ENCODE results near the gene ATP6V1G1. TPM values are rescaled to one million over a fixed set of nuclear protein-coding genes. Genes with fewer than 3 reads are reported as not detected.

ATP6V1G1 gene
- total RNA-seq, 4 donors from 2014 or later, result 151 to 210 (median 185) TPM

- H3K27me3 ChIP-seq, result no peaks in the 10 kb centered on the region
- TF ChIP-seq CTCF (IDR thresholded peaks at IDR 0.05), result no peak
- no peak for TF ChIP-seq POLR2A (IDR thresholded peaks at IDR 0.05)
- no peaks in the 10 kb centered on the region for H3K4me1 ChIP-seq
- no peaks in the 10 kb centered on the region for H3K9me3 ChIP-seq
- H3K4me3 ChIP-seq, result no peak overlapping the region
- H3K36me3 ChIP-seq, result peaks cover 0 to 97% (median 5%) of the 10 kb centered on the region in 3 donors
- WGBS, 2 donors, result 62 to 77% methylated on average over 3 of the region's 8 CpGs
- DNase-seq, result no peak
- no peak overlapping the region for H3K27ac ChIP-seq
- intact Hi-C loops (cut with DNase I), result no loop called here
Observed at GRCh38 chr9:114643001-114643400, 55.4 kb downstream of the ATP6V1G1 start.

- peaks cover 0 to 95% (median 5%) of the 10 kb centered on the region in 3 donors for H3K36me3 ChIP-seq
- no peaks in the 10 kb centered on the region for H3K4me1 ChIP-seq
- intact Hi-C loops (cut with DNase I), result no loop called here
- WGBS, 2 donors, result 86 to 92% methylated on average over 5 of the region's 5 CpGs
- H3K27me3 ChIP-seq, result no peaks in the 10 kb centered on the region
- DNase-seq, result no peak
- no peaks in the 10 kb centered on the region for H3K9me3 ChIP-seq
- TF ChIP-seq CTCF (IDR thresholded peaks at IDR 0.05), result no peak
- H3K27ac ChIP-seq, result no peak overlapping the region
- no peak overlapping the region for H3K4me3 ChIP-seq
Observed at GRCh38 chr9:114643896-114644295, 56.3 kb downstream of the ATP6V1G1 start.

Small RNA genes lying within 50 kb of the gene (small RNA-seq; reads per million reads assigned to genes)
- gene RF00019, result 0 reads per million in 4 donors

Other genes with a start within 250 kb of the ATP6V1G1 start
- gene AKNA, start 199.8 kb upstream of the ATP6V1G1 start, total RNA-seq, result 10 to 100 TPM in 1 of 4 donors, 1 to 10 TPM in 3; 6.1 to 25.0 (median 7.6) TPM
- 1 to 10 TPM; 2.9 to 6.1 (median 3.4) TPM for gene WHRN, start 82.3 kb upstream of the ATP6V1G1 start, total RNA-seq
- 1 to 10 TPM; 3.2 to 6.5 (median 6.2) TPM for gene TMEM268, start 23.5 kb downstream of the ATP6V1G1 start, total RNA-seq
- not detected for gene TEX53, start 70.0 kb downstream of the ATP6V1G1 start, total RNA-seq
- gene TEX48, start 94.4 kb downstream of the ATP6V1G1 start, total RNA-seq, result not detected
- 1 to 10 TPM; 1.4 to 2.3 (median 1.5) TPM for gene TNFSF15, start 218.3 kb downstream of the ATP6V1G1 start, total RNA-seq